Measurements from ENCODE around the gene ABCB11.

Gene ABCB11

DNA sequence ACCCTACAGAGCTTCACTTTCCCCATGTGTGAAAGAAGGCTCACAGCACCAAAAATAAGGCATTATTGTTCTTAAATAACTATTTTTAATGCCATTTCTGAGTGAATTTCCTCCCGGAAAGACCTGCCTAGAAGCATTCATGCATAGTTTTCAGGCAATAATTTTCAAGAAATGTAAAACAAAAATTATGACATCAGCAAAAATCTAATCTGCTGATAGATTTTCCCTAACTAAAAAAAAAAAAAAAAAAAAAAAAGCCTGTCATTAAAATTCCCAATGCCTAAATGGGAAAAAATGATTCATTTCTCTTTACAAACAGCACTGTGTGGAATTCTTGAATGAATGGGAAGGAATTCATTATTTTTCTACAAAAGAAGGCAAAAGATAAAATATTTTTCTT is 35.4 kb downstream of the ABCB11 start:
- Histone ChIP-seq H3K27me3 (ENCODE audit: insufficient read depth, low read depth) (no peaks in the 10 kb centered on the region), H3K27ac (no peak overlapping the region), H3K36me3 (ENCODE audit: insufficient read depth) (no peaks in the 10 kb centered on the region), H3K9ac (no peak overlapping the region), H3K4me3 (IDR thresholded peaks at IDR 0.05; ENCODE audit: insufficient read depth, low read depth, low read length) (no peak overlapping the region), H2AFZ (ENCODE audit: low read depth) (no peak overlapping the region), H4K20me1 (ENCODE audit: insufficient read depth) (no peaks in the 10 kb centered on the region), H3K4me2 (no peak overlapping the region), H3K79me2 (ENCODE audit: insufficient read depth, low read depth) (no peaks in the 10 kb centered on the region), H3K4me1 (ENCODE audit: low read depth, poor library complexity, severe bottlenecking) (peaks cover 5% of the 10 kb centered on the region)
- TF ChIP-seq, protein P1, sequence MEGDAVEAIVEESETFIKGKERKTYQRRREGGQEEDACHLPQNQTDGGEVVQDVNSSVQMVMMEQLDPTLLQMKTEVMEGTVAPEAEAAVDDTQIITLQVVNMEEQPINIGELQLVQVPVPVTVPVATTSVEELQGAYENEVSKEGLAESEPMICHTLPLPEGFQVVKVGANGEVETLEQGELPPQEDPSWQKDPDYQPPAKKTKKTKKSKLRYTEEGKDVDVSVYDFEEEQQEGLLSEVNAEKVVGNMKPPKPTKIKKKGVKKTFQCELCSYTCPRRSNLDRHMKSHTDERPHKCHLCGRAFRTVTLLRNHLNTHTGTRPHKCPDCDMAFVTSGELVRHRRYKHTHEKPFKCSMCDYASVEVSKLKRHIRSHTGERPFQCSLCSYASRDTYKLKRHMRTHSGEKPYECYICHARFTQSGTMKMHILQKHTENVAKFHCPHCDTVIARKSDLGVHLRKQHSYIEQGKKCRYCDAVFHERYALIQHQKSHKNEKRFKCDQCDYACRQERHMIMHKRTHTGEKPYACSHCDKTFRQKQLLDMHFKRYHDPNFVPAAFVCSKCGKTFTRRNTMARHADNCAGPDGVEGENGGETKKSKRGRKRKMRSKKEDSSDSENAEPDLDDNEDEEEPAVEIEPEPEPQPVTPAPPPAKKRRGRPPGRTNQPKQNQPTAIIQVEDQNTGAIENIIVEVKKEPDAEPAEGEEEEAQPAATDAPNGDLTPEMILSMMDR (conservative IDR thresholded peaks at IDR 0.05; ENCODE audit: low read depth, low read length): no peak

DNA sequence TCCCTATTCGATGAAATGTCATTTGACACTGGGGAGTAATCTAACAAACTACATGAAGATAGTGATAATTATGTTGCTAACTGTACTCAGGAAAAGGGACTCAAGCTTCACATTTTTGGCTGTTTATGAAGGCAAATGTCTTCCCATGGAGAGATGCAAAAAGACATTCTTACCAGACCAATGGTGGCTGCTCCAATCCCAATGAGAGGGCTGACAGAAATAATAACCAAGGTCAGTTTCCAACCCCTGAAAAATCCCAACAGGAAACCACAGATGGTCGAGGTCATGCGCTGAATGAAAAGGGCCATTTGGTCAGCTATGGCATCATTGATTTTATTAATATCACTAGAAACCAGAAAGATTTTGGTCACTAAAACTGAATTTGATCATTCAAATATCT is 37.6 kb downstream of the ABCB11 start:
- no peak overlapping the region for H3K9ac ChIP-seq
- no peaks in the 10 kb centered on the region for H3K36me3 ChIP-seq (ENCODE audit: insufficient read depth)
- no peak overlapping the region for H3K27ac ChIP-seq
- peaks cover 5% of the 10 kb centered on the region for H3K4me1 ChIP-seq (ENCODE audit: low read depth, poor library complexity, severe bottlenecking)
- H3K79me2 ChIP-seq (ENCODE audit: insufficient read depth, low read depth): no peaks in the 10 kb centered on the region
- no peak overlapping the region for H2AFZ ChIP-seq (ENCODE audit: low read depth)
- no peaks in the 10 kb centered on the region for H3K27me3 ChIP-seq (ENCODE audit: insufficient read depth, low read depth)
- no peak overlapping the region for H3K4me2 ChIP-seq
- no peak overlapping the region for H3K4me3 ChIP-seq (IDR thresholded peaks at IDR 0.05; ENCODE audit: insufficient read depth, low read depth, low read length)
- TF ChIP-seq, protein P1 (conservative IDR thresholded peaks at IDR 0.05; ENCODE audit: low read depth, low read length): no peak
- no peaks in the 10 kb centered on the region for H4K20me1 ChIP-seq (ENCODE audit: insufficient read depth)

DNA sequence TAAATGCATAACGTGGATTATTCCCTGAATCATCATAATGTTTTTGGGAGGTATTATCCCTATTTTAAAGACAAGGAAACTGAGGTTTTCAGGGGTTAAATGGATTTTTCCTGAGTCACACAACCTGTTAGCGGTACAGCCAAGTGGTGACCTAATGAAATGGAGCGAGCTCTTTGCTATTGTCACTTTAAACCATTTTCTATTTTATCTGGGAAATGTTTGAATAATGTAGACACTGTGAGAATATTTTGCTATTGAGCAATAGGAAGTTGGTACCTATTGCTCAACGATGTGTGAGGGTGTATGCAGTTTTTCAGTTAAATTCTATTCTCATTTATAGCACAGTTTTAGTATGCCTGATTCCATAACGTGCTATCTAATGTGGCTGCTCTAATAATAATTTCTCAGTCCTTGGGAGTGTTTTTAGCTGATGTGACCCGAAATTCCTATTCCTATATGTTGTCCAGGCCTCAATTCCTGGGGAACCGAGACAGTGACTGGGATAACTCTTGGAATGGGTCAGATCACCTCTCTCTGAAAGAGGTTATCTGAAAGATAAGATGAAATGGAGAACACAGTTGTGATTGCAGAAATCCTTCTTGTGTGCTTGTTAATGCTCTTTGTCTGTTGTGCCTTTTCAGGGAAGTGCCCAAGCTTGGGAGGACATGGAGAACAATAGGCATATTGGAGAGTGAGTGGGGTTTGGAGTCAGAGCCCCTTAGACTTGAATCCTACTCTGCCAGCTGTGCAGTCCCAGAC is 38.4 kb downstream of the ABCB11 start:
- TF ChIP-seq, protein P1 (conservative IDR thresholded peaks at IDR 0.05; ENCODE audit: low read depth, low read length): no peak
- no peaks in the 10 kb centered on the region for H3K79me2 ChIP-seq (ENCODE audit: insufficient read depth, low read depth)
- H3K4me3 ChIP-seq (IDR thresholded peaks at IDR 0.05; ENCODE audit: insufficient read depth, low read depth, low read length): no peak overlapping the region
- H3K9ac ChIP-seq: no peak overlapping the region
- no peaks in the 10 kb centered on the region for H3K27me3 ChIP-seq (ENCODE audit: insufficient read depth, low read depth)
- no peaks in the 10 kb centered on the region for H3K36me3 ChIP-seq (ENCODE audit: insufficient read depth)
- H3K4me1 ChIP-seq (ENCODE audit: low read depth, poor library complexity, severe bottlenecking): peaks cover 3% of the 10 kb centered on the region
- no peaks in the 10 kb centered on the region for H4K20me1 ChIP-seq (ENCODE audit: insufficient read depth)
- H2AFZ ChIP-seq (ENCODE audit: low read depth): no peak overlapping the region
- H3K4me2 ChIP-seq: no peak overlapping the region
- no peak overlapping the region for H3K27ac ChIP-seq

DNA sequence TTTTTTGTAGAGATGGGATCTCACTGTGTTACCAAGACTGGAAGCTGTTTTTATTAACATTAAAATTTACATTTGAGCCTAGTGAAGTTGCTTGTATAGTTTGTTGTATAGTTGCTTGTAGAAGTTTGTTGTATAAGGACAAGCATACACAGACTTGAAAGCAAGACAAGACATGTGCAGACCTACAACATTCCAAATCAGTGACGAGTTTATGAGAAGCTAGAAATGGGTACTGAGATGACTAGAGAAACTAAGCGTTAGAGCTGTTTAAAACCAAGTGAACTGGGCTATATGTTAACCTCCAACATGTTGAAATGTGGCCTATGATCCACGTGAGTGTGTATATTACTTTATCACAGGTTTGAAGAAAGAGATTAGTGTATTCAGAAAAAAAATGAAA is 39.1 kb downstream of the ABCB11 start:
- H3K27me3 ChIP-seq (ENCODE audit: insufficient read depth, low read depth): no peaks in the 10 kb centered on the region
- H4K20me1 ChIP-seq (ENCODE audit: insufficient read depth): no peaks in the 10 kb centered on the region
- H3K9ac ChIP-seq: no peak overlapping the region
- no peak overlapping the region for H3K4me3 ChIP-seq (IDR thresholded peaks at IDR 0.05; ENCODE audit: insufficient read depth, low read depth, low read length)
- H3K36me3 ChIP-seq (ENCODE audit: insufficient read depth): no peaks in the 10 kb centered on the region
- no peak overlapping the region for H3K4me2 ChIP-seq
- TF ChIP-seq, protein P1 (conservative IDR thresholded peaks at IDR 0.05; ENCODE audit: low read depth, low read length): no peak
- H3K4me1 ChIP-seq (ENCODE audit: low read depth, poor library complexity, severe bottlenecking): no peaks in the 10 kb centered on the region
- no peaks in the 10 kb centered on the region for H3K79me2 ChIP-seq (ENCODE audit: insufficient read depth, low read depth)
- H3K27ac ChIP-seq: no peak overlapping the region
- H2AFZ ChIP-seq (ENCODE audit: low read depth): no peak overlapping the region

Measured in KMS-11 (cell line).